ENCODE data around the gene SMIM35.
"Not testable (repeated sequence)": the region's sequence is repeated elsewhere in the genome, so short reads cannot be mapped to it uniquely, and the experiment has no call there.

SMIM35 gene

DNA sequence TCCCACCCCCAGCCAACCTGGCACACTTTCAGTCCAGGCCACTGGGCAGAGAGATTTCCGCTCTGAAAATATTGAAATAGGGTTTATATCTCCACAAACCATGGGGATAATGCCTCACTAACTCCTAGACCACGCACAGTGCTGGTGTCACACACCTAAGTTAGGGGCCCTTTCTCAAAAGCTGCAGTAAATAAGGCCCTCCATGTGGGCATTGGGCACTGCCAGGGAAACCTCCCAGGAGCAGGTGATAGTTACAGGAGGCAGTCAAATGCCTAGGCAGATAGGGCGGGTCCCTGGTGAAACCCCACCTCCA, 103.6 kb downstream of the SMIM35 start:
- no peak for DNase-seq (ENCODE audit: low read depth)

DNA sequence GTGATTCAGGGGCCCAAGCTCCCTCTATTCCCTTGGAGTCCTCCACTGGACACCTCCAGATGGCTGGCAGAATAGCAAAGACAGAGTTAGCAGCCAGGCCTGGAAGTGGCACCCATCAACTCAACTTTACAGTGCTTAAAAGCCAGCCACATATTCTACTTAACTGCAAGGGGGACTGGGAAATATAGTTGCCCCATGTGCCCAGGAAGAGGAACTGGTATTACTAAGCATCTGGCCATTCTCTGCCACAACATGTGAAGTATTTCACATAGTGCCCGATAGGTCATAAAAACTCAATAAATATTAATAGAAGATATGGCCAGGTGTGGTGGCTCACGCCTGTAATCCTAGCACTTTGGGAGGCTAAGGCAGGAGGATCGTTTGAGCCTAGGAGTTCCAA, 106.0 kb downstream of the SMIM35 start:
- DNase-seq (ENCODE audit: low read depth): no peak

DNA sequence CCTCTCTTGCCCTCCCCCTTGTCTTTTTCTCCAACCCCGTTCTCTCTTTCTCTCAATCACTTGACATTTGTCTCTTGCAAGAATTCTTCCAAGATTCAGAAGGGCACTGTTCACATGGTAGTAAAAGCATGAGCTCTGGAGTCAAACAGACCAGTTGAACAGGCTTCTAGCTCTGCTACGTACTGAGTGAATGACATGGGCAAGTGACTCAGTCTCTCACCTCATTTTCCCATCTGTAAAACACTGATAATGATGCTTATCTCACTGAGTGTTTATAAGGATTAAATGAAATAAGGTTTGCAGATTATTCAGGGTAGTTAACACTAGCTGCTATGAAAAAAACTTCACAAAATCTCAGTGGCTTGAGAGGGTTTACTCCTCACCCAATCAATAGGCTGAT, 106.5 kb downstream of the SMIM35 start:
- DNase-seq (ENCODE audit: low read depth): no peak

DNA sequence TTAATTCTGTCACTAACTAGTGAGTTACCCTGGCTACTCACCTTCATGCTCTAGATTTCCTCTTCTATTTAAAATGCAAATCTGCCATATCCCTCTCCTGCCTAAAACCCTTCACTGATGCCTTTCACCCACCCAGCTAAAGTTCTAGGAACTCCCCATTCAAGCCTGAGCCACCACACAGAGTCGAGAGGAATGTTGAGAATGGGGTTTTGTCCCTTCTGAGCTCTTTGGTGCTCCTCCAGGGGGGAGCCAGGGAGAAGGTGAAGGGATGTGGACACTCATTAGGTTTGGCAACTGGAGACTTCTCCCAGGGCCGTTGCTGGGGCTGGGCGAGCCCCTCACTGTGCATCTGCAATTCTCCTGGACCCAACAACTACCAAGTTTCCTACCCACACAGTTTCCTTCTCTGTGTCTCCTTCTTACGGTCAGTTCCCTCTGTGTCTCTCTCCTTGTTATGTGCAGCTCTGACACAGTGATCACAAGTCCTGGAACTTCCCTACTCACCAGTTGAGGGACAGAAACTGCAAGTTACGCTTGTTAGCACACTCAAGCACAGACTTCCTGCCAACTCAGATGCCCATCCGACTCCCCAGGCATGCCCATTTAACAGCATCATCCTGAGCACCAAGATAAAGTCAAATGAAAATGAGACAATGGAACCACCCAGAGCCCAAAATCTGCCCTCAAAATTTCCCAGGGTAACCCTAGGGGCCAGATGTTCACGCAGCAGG, 107.1 kb downstream of the SMIM35 start:
- DNase-seq (ENCODE audit: low read depth): no peak

DNA sequence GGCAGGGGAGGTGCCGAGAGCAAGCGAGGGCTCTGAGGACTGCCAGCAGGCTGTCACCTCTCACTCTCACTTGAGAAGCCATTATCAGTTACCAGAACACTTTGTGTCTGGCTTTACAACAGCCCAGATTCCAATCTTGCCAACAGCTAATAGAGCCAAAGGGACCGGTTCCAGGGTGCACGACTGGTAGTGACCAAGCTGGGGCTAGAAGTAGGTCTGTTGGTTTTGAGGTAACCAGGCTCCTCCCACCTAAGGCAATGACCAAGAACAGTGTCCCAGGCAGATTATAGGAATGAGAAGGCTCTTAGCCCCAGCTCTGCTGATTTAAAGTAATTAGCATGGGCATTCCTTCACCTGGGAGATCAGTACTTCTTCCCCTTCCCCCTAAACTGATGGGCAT, 107.8 kb downstream of the SMIM35 start:
- no peak for DNase-seq (ENCODE audit: low read depth)

GRCh38 chr11:117978291-117978910, 108.4 kb downstream of the SMIM35 start:
- not testable (repeated sequence) for DNase-seq (ENCODE audit: low read depth)

GRCh38 chr11:117977612-117978264, 109.0 kb downstream of the SMIM35 start:
- not testable (repeated sequence) for DNase-seq (ENCODE audit: low read depth)

- DNase-seq (ENCODE audit: low read depth): no peak
Measured at GRCh38 chr11:117977029-117977428, 109.7 kb downstream of the SMIM35 start.

- no peak for DNase-seq (ENCODE audit: low read depth)
Measured at GRCh38 chr11:117976445-117976844, 110.3 kb downstream of the SMIM35 start.

GRCh38 chr11:117973503-117973860, 113.3 kb downstream of the SMIM35 start:
- DNase-seq (ENCODE audit: low read depth): no peak

DNA sequence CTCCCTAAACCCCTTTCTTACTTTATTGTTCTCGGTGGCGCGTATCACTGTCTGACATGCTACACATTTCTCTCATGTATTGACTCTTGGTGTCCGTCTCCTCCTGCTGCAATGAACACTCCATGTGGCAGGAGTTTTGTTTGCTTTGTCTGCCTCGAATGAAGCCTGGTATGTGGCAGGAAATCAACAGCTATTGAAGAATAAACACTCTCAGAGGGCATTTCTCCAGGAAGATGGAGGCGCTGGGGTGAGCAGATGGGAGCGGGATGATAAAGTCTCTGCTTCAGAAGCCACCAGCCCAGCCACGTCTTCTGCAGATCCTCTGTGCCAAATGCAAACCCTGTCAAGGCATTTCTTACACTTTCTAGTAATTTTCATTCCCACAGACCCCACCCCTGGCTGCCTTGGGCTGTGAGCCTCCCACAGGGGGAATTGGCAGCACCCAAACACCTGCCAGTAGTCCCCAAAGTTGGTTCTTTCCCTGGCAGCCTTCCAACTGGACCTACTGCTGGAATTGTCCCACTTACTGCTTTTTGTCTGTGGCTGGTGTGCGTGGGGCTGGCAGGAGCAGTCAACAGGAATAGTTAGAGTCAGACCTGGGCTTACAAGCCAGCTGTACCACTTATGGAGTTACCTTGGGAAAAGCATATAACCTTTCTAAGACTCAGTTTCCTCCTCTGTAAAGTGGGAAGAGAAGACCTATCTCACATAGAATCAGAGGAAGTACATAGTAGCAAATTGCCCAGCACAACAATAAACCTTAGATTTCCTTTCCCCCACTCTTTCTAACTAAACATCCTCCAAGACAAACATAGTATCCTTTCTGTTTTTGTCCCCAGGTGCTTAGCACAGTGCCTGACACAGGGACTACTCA, 113.9 kb downstream of the SMIM35 start:
- no peak for DNase-seq (ENCODE audit: low read depth)

GRCh38 chr11:117972044-117972443, 114.7 kb downstream of the SMIM35 start:
- DNase-seq (ENCODE audit: low read depth): no peak

GRCh38 chr11:117970400-117971024, 116.3 kb downstream of the SMIM35 start:
- peak; percentile 16 for DNase-seq (ENCODE audit: low read depth)

DNA sequence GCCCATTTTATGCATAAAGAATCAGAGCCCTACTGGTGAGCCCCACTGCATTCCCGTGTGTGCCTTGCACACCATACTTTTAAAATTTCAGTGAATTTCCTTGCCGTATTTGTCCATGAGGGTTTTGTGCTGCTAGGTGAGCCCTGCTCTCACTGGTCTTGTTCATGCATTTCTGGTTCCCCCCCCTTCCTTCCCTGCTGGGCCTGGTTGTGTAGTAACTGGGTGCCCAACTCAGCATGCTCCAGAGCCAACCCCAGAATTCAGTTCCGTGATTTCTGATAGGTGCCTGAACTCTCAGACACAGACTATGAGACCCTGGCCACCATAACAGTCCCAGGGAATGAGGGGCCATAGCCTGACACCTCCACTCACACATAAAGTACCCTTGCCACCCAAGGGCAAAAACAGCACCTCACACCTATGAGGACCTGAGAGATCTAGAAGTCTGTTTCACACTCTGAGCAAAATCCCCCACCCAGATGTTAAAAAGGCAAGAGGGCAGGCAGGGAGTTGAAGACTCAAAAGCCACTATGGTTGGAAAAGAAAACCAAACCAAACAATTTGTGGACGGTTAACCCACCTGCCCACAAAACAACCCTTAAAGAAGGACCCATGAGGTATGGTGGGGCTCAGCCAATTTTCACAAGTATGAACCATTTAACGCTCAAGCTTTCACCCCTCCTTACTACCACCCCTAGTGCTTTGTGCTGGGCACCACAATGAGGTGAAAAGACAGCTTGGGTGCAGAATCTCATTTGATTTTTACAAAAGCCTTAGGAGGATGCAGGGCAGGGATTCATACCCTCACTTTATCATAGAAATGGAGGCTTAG, 117.4 kb downstream of the SMIM35 start:
- no peak for DNase-seq (ENCODE audit: low read depth)

DNA sequence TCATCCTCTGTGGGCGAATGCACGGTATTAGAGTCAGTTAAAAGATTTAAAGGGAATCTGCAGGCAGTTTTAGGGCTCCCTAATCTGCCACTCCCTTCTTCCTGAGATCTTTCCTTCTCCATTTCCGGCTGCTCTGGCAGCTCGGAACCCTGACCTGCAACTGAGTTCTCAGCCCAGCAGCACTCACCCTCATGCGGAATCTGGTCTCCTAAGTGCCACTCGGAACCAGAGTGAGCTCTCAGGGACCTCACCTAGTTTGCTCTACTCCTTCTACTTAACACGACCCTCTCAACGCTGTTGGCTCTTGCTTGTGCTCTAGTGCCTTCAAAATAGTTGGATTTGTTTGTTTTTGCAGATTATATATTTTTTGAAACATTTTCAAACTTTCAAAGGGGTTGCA, 119.9 kb downstream of the SMIM35 start:
- DNase-seq (ENCODE audit: low read depth): no peak

DNA sequence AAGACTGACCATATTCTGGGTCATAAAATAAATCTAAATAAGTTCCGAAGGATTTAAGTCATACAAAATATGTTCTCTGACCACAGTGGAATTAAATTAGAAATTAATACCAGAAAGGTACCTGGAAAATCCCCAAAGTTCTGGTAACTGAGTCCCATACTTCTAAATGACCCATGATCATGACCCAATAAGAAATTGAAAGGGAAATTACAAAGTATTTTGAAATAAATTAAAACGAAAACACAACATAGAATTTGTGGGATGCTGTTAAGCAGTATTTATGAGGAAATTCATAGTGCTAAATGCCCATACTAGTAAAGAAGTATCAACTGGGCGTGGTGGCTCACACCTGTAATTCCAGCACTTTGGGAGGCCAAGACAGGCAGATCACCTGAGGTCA, 123.9 kb downstream of the SMIM35 start:
- DNase-seq (ENCODE audit: low read depth): no peak

DNA sequence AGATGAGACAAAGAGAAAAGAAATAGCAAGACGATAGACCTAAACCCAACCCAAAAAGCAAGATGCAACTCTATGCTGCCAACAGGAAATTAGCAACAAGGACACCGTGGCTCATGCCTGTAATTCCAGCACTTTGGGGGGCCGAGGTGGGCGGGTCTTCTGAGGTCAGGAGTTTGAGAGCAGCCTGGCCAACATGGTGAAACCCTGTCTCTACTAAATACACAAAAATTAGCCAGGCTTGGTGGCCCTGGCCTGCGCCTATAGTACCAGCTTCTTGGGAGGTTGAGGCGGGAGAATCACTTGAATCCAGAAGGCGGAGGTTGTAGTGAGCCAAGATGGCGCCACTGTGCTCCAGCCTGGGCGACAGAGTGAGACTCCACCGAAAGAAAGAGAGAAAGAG, 124.9 kb downstream of the SMIM35 start:
- no peak for DNase-seq (ENCODE audit: low read depth)

- DNase-seq (ENCODE audit: low read depth): no peak
Measured at GRCh38 chr11:117960406-117960805, 126.4 kb downstream of the SMIM35 start.

DNA sequence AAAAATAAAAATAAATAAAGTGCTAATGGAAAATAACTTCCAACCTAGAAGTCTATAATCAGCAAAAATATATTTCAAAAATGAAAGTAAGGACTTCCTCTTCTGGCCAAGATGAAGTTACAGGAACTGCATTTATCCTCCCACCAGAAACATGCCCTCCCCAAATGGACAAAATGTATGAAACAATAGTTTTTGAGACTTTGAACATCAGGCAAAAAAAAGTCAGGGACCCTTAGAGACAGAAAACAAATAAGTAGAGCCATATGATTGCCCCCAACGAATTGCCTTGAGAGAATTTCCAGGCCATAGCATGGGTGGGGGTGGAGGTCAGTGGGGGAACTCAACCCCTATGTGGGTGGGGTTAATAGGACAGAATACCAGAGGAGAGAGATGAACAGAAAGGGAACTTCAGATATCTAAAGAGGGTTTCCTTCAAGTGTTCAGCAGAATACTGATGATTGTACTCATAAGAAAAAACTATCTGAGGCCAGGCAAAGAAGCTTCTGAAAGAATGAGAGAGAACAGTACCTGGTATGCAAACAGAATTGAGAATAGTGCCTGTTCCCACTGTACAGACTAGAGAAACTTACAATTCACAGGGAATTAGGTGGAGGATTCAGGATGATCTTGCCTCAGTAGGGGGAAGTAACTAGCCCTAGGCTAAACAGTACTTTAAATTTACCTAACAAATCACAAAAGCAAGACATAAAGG, 127.2 kb downstream of the SMIM35 start:
- no peak for DNase-seq (ENCODE audit: low read depth)

- no peak for DNase-seq (ENCODE audit: low read depth)
Measured at GRCh38 chr11:117958949-117959348, 127.8 kb downstream of the SMIM35 start.
